Liver (tissue), 3 donors: ENCODE data around the gene SGCD.

Source experiments
- CTCF ChIP-seq: fragments of 150-350 bp; IDR thresholded peaks from 2 replicates; pipeline ENCODE4 v1.5.1; 2017; ENCODE audit warnings: improper control_type of control experiment, low read depth, low read length; ENCODE audit not compliant: missing input control
- JUND ChIP-seq, 2 donors: IDR thresholded peaks; 2 replicates each; pipeline ENCODE4 v1.6.1; 2016; ENCODE audit warnings: antibody characterized with exemption in 2 of 2
- MAX ChIP-seq: IDR thresholded peaks from 2 replicates; pipeline ENCODE4 v1.6.1; 2016; ENCODE audit warnings: antibody characterized with exemption
- donor health status: healthy.
- donor health status: healthy.

DNA sequence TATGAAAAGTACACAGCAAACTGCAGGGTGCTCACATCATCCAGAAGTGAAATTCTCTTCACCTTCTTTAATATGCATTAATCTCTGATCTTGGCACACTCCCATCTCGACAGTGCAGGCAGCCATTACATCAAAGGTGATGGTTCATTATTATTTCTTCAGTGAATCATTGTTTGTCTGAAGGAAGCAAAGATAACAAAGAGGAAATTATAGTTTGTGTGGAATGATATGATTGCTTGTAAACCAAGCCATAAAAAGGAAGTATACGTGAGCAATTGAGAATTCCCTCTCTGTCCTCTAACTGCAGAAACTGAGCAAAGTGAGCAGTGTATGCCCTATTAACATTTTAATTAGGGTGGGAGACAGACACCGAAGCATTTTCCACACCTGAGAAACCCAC, 351.5 kb downstream of the SGCD start:
- no peak for TF ChIP-seq CTCF
- no peak for TF ChIP-seq JUND (IDR thresholded peaks at IDR 0.05)
- TF ChIP-seq MAX, result no peak
